ENCODE results near the gene DCP1A. TPM values are rescaled to one million over a fixed set of nuclear protein-coding genes. Genes with fewer than 3 reads are reported as not detected.
"Not testable (repeated sequence)": the region's sequence is repeated elsewhere in the genome, so short reads cannot be mapped to it uniquely, and the experiment has no call there.

The DCP1A gene
- 10 to 100 TPM; 33.1 to 36.1 TPM for total RNA-seq

GRCh38 chr3:53347261-53348064 lies at the start of gene DCP1A:
Gene DCP1A (minus strand): TSS chr3:53347543. CDS start chr3:53347517, 26 bp downstream.
- Mint-ChIP-seq H3K27me3 (no peaks in the 10 kb centered on the region), H3K9me3 (no peaks in the 10 kb centered on the region), H3K36me3 (peaks cover 24% of the 10 kb centered on the region), H3K4me1 (peaks cover 27% of the 10 kb centered on the region), H3K4me3 (peak within 1 kb of the TSS; percentile 98), H3K27ac (peak within 1 kb of the TSS; percentile 98)
- DNase-seq = peak; percentile 96

- Mint-ChIP-seq H3K4me3 (no peak overlapping the region), H3K4me1 (no peaks in the 10 kb centered on the region), H3K36me3 (no peaks in the 10 kb centered on the region), H3K27ac (no peak overlapping the region), H3K27me3 (peaks cover 30% of the 10 kb centered on the region), H3K9me3 (no peaks in the 10 kb centered on the region)
- no peak for DNase-seq
Observed at GRCh38 chr3:53384465-53385423, 37.4 kb upstream of the DCP1A start.

GRCh38 chr3:53382106-53382505 lies 34.8 kb upstream of the DCP1A start:
- no peak overlapping the region for H3K27ac Mint-ChIP-seq
- no peaks in the 10 kb centered on the region for H3K4me1 Mint-ChIP-seq
- DNase-seq = no peak
- peaks cover 25% of the 10 kb centered on the region for H3K27me3 Mint-ChIP-seq
- H3K36me3 Mint-ChIP-seq = no peaks in the 10 kb centered on the region
- H3K9me3 Mint-ChIP-seq = no peaks in the 10 kb centered on the region
- H3K4me3 Mint-ChIP-seq = no peak overlapping the region

- Mint-ChIP-seq H3K27me3 (peaks cover 15% of the 10 kb centered on the region), H3K4me3 (no peak overlapping the region), H3K9me3 (no peaks in the 10 kb centered on the region), H3K4me1 (no peaks in the 10 kb centered on the region), H3K36me3 (no peaks in the 10 kb centered on the region), H3K27ac (no peak overlapping the region)
- DNase-seq = no peak
Observed at GRCh38 chr3:53380306-53380705, 33.0 kb upstream of the DCP1A start.

GRCh38 chr3:53379898-53380297 lies 32.6 kb upstream of the DCP1A start:
- Mint-ChIP-seq H3K27ac (no peak overlapping the region), H3K27me3 (peaks cover 18% of the 10 kb centered on the region), H3K9me3 (no peaks in the 10 kb centered on the region), H3K36me3 (no peaks in the 10 kb centered on the region), H3K4me1 (no peaks in the 10 kb centered on the region), H3K4me3 (no peak overlapping the region)
- no peak for DNase-seq

- Mint-ChIP-seq H3K4me1 (no peaks in the 10 kb centered on the region), H3K4me3 (no peak overlapping the region), H3K9me3 (no peaks in the 10 kb centered on the region), H3K36me3 (no peaks in the 10 kb centered on the region), H3K27me3 (peaks cover 14% of the 10 kb centered on the region), H3K27ac (no peak overlapping the region)
- no peak for DNase-seq
Observed at GRCh38 chr3:53377794-53378193, 30.5 kb upstream of the DCP1A start.

DNA sequence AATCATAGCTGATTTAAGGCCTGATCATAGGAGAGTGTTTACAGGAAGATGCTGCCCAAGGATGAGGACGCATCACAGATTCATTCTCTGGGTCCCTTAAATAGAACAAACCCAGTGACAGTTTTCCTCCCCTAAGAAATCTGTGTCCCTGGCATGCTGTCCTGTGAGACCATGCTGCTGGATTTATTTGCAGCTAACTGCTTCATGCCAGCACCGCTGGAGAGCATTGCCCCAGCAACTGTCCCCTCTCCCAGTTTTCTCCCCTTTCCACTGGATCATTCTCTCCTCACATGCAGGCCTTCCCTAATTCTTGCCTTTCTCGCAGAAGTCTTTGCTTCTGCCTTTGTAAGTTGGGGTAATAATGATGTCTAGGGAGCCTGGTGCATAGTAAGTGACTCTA lies 29.3 kb upstream of the DCP1A start:
- H3K27ac Mint-ChIP-seq = no peak overlapping the region
- peaks cover 14% of the 10 kb centered on the region for H3K27me3 Mint-ChIP-seq
- no peaks in the 10 kb centered on the region for H3K36me3 Mint-ChIP-seq
- H3K4me1 Mint-ChIP-seq = no peaks in the 10 kb centered on the region
- no peaks in the 10 kb centered on the region for H3K9me3 Mint-ChIP-seq
- no peak for DNase-seq
- H3K4me3 Mint-ChIP-seq = no peak overlapping the region

DNA sequence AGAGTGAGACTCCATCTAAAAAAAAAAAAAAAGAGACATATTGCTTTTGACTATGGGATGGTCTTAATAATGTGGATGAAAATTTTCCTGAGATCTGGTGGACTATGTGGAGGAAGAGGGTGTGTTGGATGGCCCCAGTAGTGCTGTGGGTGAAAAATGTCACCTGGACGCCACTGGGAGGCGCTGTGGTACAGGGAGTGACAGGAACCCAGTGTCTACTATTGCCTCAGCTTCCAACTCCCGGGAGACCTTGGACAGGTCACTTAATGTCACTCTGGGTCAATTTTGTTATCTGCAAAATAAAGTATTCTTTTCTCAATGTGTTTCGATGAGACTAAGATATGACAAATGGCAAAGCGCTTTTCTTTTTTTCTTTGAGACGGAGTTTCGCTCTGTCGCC lies 27.7 kb upstream of the DCP1A start:
- DNase-seq = peak; percentile 64
- Mint-ChIP-seq H3K36me3 (no peaks in the 10 kb centered on the region), H3K27me3 (peaks cover 18% of the 10 kb centered on the region), H3K4me3 (no peak overlapping the region), H3K4me1 (no peaks in the 10 kb centered on the region), H3K27ac (no peak overlapping the region), H3K9me3 (no peaks in the 10 kb centered on the region)

DNA sequence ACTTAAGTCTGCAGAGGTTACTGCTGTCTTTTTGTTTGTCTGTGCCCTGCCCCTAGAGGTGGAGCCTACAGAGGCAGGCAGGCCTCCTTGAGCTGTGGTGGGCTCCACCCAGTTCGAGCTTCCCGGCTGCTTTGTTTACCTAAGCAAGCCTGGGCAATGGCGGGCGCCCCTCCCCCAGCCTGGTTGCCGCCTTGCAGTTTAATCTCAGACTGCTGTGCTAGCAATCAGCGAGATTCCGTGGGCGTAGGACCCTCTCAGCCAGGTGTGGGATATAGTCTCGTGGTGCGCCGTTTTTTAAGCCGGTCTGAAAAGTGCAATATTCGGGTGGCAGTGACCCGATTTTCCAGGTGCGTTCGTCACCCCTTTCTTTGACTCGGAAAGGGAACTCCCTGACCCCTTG lies 23.4 kb upstream of the DCP1A start:
- H3K27ac Mint-ChIP-seq, H3K27me3 Mint-ChIP-seq, H3K9me3 Mint-ChIP-seq, DNase-seq, H3K36me3 Mint-ChIP-seq, H3K4me3 Mint-ChIP-seq, H3K4me1 Mint-ChIP-seq: not testable (repeated sequence)

DNA sequence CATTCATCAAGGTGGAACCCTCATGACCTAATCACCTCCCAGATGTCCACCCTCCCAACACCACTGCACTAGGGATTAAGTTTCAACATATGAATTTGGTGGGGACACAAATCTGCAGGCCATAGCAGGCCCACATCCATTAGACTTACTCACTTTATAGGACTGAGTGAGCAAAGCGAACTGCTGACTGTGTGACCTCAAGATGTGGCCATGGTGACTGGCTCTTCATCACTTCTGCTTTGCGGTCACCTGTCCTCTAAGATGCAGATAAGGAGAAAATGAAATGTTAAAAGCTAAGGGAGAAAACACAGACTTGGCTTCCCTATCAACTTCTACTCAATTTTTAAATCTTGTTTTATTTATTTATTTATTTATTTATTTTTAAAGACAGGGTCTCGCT lies 14.5 kb upstream of the DCP1A start:
- Mint-ChIP-seq H3K4me1 (no peaks in the 10 kb centered on the region), H3K9me3 (no peaks in the 10 kb centered on the region), H3K4me3 (no peak overlapping the region), H3K27ac (no peak overlapping the region), H3K27me3 (no peaks in the 10 kb centered on the region), H3K36me3 (no peaks in the 10 kb centered on the region)
- DNase-seq = no peak

- H3K27ac Mint-ChIP-seq = no peak overlapping the region
- H3K36me3 Mint-ChIP-seq = no peaks in the 10 kb centered on the region
- no peaks in the 10 kb centered on the region for H3K27me3 Mint-ChIP-seq
- H3K9me3 Mint-ChIP-seq = no peaks in the 10 kb centered on the region
- H3K4me1 Mint-ChIP-seq = peaks cover 5% of the 10 kb centered on the region
- no peak for DNase-seq
- no peak overlapping the region for H3K4me3 Mint-ChIP-seq
Observed at GRCh38 chr3:53357458-53357857, 10.1 kb upstream of the DCP1A start.

DNA sequence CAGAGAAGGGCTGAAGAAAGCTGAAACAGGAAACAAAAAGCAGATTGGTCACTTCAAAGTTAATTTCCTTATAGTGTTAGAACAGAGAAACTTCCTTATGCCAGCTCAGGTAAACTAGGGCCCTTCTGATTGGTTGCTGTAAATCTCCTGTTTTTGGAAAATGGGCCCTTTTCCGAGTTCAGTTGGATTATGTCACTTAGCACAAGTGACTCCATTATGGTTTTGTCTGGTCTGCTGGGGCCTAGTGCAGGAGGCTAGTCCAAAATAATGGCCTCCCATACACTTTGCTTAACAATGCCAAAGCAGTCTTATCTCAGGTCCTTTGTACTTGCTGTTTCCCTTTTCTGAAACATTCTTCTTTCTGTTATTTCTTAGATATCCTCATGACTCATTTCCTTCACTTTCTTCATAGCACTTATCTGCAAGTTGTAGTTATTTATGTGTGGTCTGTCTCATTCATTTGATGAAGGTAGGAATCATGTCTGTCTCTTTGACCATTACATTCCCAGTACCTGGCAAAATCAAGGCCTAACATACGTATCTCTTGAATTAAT lies 7.7 kb upstream of the DCP1A start:
- Mint-ChIP-seq H3K36me3 (no peaks in the 10 kb centered on the region), H3K4me3 (no peak overlapping the region), H3K9me3 (no peaks in the 10 kb centered on the region), H3K27me3 (no peaks in the 10 kb centered on the region), H3K27ac (no peak overlapping the region), H3K4me1 (peaks cover 5% of the 10 kb centered on the region)
- no peak for DNase-seq

GRCh38 chr3:53353202-53353601 lies 5.9 kb upstream of the DCP1A start:
- Mint-ChIP-seq H3K36me3 (no peaks in the 10 kb centered on the region), H3K27ac (no peak overlapping the region), H3K27me3 (no peaks in the 10 kb centered on the region), H3K9me3 (no peaks in the 10 kb centered on the region), H3K4me1 (peaks cover 5% of the 10 kb centered on the region), H3K4me3 (no peak overlapping the region)
- DNase-seq = no peak

DNA sequence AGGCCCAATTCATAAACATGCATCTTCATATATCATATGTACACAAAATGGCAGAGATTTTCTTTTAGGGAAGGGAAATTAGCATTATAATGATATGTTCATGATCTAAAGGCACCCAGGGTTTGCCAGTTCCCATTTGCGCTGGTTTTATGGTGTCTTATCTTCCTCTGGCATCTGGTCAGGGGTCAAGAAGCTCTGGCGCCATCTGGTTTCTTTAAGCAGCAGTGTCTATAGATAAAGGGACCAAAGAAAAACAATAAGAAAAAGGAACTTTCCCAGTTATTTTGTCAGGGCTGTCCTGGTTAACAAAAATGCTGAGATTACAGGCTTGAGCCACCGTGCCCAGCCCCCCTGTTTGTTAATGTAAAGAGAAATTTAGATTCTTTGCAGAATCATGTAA lies 3.3 kb upstream of the DCP1A start:
- Mint-ChIP-seq H3K27ac (no peak overlapping the region), H3K4me1 (peaks cover 18% of the 10 kb centered on the region), H3K36me3 (peaks cover 6% of the 10 kb centered on the region), H3K4me3 (no peak overlapping the region), H3K9me3 (no peaks in the 10 kb centered on the region), H3K27me3 (no peaks in the 10 kb centered on the region)
- no peak for DNase-seq

GRCh38 chr3:53348118-53348517 lies 775 bp upstream of the DCP1A start:
- Mint-ChIP-seq H3K4me1 (peaks cover 21% of the 10 kb centered on the region), H3K36me3 (peaks cover 17% of the 10 kb centered on the region), H3K27ac (peak overlapping the region; percentile 98), H3K4me3 (peak overlapping the region; percentile 98)
- H3K9me3 Mint-ChIP-seq, H3K27me3 Mint-ChIP-seq, DNase-seq: not testable (repeated sequence)

Data from activated naive CD8-positive, alpha-beta T cell treated with anti-CD3 and anti-CD28 coated beads for 36 hours (primary cell).